ENCODE measurements around the gene GAS2.

DNA sequence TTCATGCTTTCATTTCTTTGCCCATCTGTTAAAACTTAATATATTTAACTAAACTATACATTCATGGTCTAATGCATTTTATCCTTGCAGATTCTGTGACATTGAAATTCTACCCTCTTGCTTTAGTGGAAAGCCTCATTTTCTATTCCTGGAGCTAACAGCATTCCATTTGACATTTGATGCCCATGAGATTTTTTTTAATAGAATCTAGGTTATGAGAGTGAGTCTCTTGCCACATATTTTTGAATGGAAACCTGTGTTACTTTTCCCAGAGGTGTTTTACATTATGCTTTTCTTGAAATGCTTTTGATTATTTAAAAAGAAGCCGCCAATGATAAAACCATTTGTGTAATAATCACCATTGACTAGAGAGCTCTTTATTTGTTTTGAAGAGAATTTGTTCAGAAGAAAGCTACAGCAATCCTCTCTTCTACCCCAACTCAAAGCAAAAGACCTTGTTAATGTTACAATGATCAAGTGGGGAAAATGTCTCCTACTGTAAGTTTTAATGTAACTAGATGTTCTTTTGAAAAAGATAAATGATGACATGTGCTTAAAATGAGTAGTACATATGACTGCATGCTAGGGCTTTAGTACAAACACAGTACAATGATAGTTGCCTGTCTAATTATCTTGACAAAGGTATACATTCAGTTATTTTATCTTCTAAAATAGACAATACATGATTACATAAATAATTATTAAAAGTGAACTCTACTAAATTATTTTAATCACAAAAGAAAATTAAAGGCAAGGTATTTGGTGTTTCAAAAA, 67.3 kb downstream of the GAS2 start:
- TF ChIP-seq, protein P1, sequence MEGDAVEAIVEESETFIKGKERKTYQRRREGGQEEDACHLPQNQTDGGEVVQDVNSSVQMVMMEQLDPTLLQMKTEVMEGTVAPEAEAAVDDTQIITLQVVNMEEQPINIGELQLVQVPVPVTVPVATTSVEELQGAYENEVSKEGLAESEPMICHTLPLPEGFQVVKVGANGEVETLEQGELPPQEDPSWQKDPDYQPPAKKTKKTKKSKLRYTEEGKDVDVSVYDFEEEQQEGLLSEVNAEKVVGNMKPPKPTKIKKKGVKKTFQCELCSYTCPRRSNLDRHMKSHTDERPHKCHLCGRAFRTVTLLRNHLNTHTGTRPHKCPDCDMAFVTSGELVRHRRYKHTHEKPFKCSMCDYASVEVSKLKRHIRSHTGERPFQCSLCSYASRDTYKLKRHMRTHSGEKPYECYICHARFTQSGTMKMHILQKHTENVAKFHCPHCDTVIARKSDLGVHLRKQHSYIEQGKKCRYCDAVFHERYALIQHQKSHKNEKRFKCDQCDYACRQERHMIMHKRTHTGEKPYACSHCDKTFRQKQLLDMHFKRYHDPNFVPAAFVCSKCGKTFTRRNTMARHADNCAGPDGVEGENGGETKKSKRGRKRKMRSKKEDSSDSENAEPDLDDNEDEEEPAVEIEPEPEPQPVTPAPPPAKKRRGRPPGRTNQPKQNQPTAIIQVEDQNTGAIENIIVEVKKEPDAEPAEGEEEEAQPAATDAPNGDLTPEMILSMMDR (conservative IDR thresholded peaks at IDR 0.05; ENCODE audit: low read depth, low read length): no peak
- TF ChIP-seq POLR2A (IDR thresholded peaks at IDR 0.05; ENCODE audit: low read depth, low read length) (no peak), BHLHE40 (IDR thresholded peaks at IDR 0.05; ENCODE audit: low read depth, low read length) (no peak), RCOR1 (IDR thresholded peaks at IDR 0.05; ENCODE audit: insufficient replicate concordance, low read length) (no peak), CEBPB (IDR thresholded peaks at IDR 0.05; ENCODE audit: low read depth, low read length) (no peak), MAFK (IDR thresholded peaks at IDR 0.05; ENCODE audit: low read depth, low read length) (no peak), SMC3 (IDR thresholded peaks at IDR 0.05; ENCODE audit: low read depth, low read length) (no peak)
- TF ChIP-seq, protein P2, sequence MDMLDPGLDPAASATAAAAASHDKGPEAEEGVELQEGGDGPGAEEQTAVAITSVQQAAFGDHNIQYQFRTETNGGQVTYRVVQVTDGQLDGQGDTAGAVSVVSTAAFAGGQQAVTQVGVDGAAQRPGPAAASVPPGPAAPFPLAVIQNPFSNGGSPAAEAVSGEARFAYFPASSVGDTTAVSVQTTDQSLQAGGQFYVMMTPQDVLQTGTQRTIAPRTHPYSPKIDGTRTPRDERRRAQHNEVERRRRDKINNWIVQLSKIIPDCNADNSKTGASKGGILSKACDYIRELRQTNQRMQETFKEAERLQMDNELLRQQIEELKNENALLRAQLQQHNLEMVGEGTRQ (IDR thresholded peaks at IDR 0.05; ENCODE audit: low read depth, low read length): no peak

Measured in IMR-90 (cell line).